Stimulated activated CD4-positive, alpha-beta T cell treated with anti-CD3 and anti-CD28 coated beads, Interleukin-12 subunit alpha, Interleukin-12 subunit beta, amount 100 ng/mL, for 24 hours (primary cell): ENCODE data around the gene KCNMA1.

Experiments
- DNase-seq, 2 experiments: peaks; one replicate each; pipeline ENCODE4 v3.0.0-alpha.2; 2020; ENCODE audit warnings: low read depth in 2 of 2

The KCNMA1 gene

DNA sequence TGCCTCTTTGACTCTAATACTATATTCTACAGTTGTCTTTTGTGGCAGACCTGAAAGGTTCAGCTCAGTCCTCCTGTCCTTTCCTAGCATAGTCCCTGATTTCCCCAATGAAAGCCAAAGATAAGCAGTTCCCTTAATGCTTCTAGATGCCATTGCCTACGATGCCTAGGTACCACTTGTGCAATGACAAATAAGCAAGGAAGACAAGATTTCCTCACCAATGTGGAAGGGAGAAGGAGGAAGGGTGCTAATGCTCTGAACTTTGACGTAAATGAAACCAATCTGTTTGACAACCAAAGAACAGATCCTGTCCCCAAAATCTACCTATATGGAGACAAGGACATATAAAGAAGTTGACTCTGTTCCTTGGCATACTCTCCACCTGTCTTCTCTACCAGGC is 393.3 kb downstream of the KCNMA1 start:
- no peak for DNase-seq

DNA sequence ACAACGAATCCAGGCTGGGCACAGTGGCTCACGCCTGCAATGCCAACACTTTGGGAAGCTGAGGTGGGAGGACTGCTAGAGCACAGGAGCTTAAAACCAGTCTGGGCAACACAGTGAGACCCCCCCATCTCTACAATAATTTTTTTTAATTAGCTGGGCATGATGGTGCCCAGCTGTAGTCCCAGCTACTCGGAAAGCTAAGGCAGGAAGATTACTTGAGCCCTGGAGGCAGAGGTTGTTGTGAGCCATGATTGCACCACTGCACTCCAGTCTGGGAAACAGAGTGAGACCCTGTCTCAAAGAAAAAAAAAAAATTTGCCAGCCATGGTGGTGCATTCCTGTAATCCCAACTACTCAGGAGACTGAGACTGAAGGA is 396.3 kb downstream of the KCNMA1 start:
- no peak for DNase-seq

DNA sequence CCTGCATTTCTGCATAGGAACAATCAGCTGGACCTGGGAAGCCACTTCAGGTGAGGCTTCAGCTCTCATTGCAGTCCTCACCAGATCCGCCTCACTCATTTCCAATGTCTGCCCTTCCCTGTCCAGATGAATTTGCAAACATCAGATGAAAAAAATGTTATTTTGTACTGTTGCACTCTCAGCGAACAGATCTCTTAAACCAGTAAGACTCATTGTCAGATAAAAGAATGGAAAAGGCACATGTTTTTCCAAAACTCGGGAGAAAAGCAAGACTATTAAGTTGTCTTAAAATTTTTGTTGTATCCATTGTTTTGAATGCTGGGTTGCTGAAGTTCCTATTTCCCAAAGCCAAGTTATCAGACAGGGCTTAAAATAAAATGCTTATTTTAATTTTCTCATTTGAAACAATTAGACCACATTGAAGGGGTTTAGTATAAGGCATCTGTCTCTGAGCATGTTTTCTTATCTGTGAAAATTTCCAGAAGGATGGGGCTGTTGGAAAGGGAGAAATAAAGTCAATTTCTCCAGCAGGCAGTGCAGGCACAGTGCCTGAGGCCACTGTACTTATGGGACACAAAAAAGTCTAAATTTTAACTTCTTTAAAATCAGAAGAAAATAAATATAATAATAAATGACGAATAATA is 396.8 kb downstream of the KCNMA1 start:
- DNase-seq, result no peak

DNA sequence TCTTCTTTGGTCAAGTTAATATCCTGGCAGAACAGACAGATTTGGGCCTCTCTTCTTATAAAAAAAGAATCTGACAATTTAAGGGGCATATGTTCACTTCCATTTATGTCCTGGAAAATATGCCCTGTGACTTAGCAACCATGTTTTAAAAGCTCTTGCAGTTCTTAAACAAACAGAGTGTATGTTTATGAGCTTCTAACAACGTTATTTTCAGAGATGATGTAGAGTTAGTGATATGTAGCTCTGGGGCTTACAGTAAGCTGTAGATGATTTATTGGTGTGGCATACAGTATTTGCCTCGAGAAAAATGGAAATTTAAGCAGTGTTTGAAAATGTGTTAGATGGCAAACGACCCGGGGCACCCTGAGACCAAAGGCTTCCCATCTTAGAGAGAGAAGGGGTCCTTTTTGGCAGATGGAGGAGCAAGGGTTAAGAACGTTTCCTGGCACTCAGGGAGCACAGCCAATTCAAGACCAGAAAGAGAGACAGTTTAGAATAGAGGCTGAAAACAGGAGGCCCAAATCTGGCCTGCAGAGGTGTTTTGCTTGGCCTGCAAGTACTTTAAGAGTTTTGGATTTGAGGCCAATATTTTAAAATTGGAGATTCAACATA is 397.5 kb downstream of the KCNMA1 start:
- DNase-seq, result no peak

DNA sequence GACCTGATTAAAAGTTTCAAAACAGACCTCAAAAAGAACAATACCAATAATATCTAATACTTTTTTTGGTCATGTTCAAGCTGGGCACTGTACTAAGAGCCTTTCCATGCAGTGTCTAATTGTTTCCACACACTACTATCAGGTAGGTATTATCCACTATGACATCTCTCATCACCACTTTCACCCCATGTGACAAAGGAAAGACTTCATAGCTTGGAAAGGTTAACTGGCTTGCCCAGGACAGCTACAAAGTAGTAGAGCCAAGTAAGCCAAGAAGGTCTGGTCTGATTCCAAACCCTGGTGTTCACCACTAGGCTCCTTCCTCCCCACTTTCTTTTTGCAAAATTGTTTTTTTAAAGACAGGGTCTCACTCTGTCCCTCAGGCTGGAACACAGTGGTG is 400.5 kb downstream of the KCNMA1 start:
- no peak for DNase-seq

DNA sequence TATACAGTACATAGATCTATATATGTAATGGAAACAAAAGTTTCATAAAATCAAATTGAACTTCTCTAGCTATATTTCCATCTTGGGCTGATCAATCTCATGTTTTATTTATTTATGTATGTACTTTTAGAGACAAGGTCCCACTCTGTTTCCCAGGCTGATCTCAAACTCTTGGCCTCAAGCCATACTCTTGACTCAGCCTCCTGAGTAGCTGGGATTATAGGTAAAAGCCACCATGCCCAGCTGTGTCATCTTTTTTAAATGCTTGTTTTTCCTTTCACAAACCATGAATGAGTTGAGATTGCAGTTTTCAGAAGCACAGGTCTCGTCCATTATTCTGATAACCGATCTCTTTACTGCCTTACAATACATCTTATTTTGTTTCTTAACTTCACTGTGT is 400.9 kb downstream of the KCNMA1 start:
- DNase-seq, result no peak

DNA sequence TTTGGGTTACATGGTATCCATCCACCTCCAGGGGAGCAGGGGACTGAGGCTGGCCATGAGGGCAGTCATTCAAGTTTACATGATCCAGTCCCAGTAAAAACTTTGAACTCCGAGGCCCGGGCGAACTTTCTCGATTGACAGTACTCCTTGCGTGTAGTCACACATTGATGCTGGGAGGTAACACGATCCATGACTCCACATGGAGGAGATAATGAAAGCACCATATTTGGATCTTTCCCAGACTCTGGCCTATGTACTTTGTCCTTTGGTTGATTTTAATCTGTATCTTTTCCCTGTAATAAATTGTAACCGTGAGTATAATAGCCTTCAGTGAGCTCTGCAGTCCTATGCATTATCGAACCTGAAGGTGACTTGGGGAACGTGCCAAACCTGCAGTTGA is 401.6 kb downstream of the KCNMA1 start:
- no peak for DNase-seq

DNA sequence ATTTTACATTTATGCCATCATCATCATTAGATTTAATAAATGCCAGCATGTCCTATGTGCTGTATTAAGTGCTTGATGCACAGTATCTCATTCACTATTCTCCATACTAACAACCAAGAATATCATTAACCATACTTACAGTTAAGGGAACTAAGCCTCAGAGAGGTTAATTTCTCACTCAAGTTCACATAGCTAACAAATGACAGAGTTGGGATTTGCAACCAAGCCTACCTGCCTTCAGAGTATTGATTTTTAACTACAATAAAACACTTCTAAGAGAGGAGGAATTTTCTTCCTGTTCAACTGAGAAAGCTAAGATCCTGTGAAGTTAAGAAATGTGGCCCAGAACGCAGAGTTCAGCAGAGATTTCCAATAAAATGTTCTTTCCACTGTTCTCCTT is 403.0 kb downstream of the KCNMA1 start:
- DNase-seq, result no peak

DNA sequence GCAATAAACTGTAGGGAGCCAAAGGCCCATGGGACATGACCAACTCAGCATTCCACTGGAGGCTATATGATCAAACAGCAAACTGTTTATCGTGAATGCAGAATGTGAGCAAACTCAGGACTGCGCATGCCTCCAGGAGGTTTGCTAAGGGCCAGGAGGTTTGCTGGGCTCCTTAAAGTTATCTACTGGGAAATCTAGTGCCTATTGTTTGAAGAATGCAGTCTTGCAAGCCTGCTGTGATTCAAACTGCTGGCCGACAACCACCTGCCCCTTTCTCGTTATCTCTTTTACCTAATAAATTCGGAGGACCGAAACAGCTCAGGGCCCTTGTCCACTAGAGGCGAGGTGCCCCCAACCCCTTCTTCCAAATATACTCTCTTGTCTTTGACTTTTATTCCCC is 404.1 kb downstream of the KCNMA1 start:
- no peak for DNase-seq

DNA sequence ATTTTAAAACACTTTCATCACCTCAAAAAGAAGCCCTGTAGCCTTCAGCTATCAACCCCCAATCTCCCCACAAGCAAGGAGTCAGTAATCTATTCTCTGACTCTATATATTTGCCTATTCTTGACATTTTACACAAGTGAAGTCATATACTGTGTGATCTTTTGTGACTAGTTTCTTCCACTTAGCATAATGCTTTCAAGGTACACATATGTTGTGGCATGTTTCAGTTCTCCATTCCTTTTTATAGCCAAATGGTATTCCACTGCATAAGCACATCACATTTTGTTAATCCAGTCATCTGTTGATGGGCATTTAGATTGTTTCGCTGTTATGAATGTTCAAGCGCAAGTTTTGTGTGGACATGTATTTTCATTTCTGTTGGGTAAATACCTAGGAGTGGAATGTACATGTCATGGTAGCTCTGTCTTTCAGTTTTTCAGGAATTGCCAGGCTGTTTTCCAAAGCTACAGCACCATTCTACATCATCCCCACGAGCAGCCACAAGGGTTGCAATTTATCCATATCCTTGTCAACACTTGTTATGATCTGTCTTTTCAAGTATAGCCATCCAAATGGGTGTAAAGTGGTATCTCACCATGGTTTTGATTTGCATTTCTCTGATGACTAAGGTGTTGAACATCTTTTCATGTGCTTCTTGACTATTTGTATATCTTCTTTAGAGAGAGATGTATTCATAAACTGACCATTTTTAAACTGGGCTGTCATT is 405.6 kb downstream of the KCNMA1 start:
- no peak for DNase-seq

DNA sequence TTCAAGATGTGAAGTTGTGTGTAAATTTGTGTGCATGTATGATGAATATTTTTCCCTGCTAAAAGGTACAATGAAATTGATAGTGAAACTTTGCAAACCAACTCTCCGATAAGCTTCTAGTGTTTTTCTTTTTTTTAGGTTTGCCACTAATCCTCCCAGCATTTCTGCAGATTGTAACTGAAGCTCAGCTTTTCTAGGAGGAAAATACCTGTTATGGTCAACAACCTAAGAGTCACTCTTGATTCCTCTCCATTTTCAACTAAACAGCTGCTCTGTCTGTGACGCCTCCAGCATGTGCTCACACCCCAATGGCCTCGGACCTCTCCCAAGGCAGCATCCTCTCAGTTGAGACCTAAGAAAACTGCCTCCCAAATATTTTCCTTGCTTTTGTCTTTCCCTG is 406.2 kb downstream of the KCNMA1 start:
- no peak for DNase-seq

DNA sequence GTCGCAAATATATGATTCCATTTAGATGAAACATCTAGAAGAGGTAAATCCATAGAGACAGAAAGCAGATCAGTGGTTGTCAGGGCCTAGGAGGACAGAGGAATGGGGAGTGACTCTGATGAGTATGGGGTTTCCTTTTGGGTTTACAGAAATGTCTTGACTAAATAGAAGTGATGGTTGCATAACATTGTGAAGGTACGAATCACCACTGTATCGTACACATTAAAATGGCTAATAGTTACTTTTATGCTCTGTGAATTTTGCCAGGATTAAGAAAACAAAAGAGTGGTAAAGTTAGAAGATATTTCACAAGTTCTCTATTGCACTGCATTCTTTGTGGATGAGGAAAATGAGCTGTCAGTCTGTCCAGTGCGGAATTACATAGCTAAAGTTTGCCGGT is 407.4 kb downstream of the KCNMA1 start:
- DNase-seq, result no peak

DNA sequence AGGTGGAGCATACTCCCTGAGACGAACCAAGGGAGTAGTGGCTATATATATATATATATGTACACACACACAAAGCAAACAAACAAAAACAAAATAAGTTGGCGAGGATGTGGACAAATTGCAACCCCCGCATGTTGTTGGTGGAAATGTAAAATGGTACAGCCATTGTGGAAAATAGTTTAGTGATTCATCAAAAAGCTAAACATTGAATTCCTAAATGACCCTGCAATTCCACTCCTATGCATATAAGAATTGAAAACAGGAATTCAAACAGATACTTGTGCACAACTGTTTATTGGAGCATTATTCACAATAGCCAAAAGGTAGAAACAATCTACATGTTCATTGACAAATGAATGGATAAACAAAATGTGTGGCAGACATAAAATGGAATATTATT is 407.9 kb downstream of the KCNMA1 start:
- no peak for DNase-seq

DNA sequence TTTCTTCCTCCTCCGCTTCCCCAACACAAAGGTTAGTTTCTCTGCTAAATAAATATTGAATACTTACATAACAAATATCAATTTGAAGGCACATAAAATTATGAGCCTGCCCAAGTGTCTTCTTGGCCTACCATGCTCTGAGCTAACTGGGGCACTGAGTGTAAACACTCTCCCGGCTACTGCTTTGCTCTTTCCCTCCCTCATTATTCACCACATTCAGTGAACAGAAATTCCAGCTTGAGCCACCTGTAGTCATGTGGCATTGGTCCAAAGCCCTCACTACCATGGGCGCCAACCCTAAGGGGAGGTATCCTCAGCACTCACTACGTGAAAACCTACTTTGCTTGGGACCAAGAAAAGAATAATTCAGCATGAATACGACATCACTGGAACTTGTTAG is 409.0 kb downstream of the KCNMA1 start:
- DNase-seq, result no peak

DNA sequence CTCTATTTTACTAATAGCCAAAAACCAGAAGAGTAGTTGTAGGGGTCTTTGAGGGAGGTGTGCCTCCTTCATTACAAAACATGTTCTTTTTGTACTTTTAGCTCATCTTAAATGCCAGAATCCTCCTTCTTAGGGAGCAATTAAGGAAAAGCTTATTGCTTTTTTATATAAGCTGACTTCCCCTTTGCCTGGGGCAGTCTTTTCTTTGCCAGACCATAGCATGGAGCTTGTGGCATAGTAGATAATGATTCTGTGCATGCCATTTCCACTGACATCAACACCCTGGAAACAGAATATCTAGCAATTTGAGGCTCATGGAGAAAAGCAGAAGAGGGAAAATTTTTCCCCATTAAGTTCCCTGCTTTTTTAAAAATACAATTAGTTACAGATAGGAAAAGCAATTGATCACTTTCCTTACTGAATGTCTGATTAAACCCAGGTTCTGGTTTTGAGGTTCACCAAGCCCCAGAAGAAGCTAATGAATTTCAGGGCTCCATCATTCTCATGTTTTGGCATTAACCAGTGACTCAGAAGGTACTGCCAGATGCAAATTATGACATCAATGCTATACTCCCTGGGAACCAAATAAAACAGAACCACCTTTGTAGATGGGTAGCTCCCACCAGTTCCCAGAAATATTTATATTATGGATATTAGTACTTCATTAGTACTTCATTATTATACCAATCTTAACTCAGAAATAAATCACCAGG is 410.6 kb downstream of the KCNMA1 start:
- no peak for DNase-seq

DNA sequence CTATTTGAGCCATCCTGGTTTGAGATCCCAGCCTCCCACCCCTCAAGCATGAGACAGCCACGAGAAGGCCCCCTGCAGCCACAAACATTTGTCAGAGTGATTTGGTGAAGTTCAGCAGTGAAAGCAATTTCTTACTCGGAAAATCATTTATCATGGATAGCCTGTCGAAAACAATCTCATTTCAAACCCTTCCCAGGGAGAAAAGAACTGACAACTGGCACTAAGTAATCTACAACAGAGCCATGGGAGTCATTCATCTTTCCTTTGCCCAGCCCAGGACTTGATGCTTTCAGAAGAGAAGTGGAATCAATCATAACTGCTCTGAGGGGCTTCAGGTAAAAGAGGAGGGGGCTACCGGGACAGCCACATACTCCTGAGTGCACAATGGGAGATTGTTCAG is 411.2 kb downstream of the KCNMA1 start:
- DNase-seq, result no peak

DNA sequence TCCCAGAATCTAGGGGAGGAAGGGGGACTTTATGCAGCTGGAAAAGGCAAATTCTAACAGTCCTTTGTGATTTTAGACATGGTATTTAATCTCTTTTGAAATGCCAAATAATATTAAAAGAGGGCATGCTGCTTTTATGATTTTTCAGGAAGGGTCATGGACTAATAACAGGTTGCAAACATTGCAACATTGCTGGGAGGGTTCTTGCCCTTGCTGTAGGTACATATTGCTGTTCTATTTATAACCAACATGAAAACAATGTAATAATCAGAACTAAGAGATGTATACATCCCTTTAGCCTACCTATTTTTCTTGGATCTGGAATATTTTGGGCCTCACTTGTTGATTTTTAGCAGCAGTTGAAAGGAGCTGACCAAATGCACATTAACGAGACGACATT is 411.6 kb downstream of the KCNMA1 start:
- DNase-seq, result no peak

DNA sequence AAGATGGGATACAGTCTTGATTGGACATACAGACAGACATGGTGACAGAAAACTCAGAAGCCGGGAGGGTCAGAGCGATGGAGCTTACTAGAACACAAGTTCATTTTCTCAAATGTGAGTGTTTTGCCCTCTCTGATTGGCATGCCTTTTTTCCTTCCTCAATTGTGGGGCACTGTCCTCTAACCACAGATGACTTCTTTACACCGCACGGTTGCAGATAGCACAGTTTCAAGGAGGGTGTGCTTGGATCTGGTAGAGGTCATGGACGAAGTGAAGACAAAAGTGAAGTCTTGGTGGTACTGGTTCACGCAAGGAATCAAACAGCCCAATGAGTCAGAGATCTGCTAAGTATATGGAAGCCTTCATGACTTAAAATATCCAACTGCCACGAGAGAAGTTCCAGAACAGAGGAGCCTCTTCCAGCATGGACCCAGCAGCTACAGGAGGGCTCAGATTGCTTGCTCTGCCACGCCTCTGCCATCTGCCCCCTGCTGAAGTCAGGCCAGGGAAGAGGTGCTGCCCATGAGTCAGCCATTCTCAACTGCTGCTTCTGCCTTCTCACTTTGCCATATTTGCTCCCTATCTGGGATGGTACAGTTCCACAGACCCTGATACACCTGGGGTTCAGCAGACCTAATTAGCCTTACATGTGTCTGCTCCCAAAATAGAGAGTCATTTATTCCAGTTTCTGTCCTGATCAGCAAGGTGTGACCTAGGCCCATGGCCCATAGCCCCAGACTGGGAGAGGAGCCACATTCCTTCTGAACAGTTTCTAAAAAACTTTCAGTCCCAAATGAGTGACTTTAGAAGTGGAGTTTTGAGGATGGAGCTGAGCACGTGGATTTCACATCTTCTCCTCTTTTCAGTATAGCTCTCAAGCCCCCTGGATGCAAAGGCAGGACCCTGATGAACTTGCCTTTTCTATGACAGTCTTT is 413.8 kb downstream of the KCNMA1 start:
- DNase-seq, result no peak

DNA sequence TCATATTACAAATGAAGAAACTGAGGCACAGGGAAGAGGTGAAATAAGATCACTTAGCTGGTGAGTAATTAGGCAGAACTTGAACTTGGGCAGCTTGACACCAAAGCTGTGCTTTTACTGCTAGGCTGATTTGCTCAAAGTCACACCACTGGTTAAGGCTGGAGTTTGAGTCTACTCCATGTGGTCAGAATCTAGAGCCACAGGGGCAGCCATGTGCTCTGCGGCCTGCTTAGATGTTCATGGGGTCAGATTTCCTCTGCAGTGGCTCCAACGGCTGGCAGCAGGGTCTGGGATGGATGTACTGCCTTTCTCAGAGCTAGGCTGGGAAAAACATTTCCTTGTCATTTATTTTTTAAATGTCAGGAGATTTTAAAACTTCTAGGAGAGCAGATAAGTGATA is 417.5 kb downstream of the KCNMA1 start:
- DNase-seq, result no peak

DNA sequence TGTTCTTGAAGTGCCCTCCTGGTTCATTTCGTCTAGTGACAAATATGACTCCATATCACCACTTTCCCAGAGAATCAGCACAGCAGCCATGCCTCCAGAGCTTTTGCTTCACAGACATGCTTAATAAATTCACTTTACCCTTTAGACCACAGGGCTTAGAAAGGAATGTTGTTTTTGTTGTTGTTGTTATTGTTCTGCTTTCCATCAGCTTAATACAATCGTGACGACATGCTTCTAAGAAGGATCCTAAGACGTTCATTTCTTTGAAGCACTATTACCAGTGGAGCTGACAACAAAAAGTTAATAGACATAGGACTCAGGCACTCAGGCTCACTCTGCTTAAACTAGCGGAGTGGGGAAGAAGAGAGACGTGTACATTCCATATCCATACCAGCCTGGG is 418.6 kb downstream of the KCNMA1 start:
- no peak for DNase-seq

DNA sequence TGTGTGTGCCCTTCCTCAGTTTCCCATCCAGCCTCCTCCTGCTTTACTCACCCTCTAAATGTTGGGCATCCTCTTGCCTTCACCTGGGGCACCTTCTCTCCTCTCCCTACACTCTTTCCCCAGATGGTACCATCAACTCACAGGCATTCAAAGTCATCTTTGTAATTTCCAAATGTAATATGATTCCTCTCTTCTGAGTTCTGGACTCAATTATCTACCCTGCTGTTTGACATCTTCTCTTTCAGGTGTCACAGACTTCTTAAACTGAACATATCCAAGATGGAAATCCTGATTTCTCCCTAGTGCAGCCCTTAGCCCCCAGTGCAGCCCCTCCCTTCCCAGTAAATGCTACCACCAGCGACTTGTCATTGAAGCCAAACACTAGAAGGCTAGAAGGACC is 422.8 kb downstream of the KCNMA1 start:
- no peak for DNase-seq

DNA sequence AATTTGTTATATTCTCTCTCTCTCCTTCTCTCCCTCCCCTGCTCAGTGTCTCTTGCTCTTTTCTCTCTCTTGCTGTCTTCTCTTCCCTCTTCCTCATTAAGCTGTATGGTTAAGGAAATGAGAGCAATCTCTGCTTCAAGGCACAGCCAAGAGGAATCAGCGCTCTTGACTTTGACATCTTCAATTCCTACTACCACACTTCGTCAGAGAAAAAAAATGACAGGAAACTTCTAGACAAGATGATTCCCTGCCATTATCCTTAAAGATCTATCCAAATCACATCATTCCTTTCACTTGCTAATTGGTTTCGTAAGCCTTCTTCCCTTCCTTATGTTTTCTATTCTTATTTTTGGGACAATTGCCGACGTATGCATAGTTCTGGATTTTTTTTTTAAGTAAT is 425.0 kb downstream of the KCNMA1 start:
- no peak for DNase-seq
